ENCODE measurements around the gene ITPRIPL1.

The ITPRIPL1 gene

GRCh38 chr2:96323849-96324248 lies 1.3 kb upstream of the ITPRIPL1 start:
- DNase-seq (ENCODE audit: low spot score) = no peak

DNA sequence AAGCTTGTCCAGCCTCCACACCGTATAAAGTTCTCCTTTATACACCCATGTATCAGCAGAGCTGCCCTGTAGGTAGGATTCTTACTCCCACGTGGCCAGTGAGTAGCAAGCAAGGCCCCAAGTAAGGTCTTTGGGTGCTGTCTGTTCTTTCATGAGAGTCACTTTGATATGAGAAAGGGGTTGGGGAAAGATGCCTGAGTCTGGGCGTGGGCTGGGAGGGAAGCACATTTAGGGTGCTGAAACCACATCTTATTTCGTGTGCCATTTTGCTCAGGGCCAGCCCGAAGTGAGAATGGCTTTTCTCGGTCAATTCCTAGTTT lies 436 bp upstream of the ITPRIPL1 start:
- DNase-seq (ENCODE audit: low spot score) = no peak

DNA sequence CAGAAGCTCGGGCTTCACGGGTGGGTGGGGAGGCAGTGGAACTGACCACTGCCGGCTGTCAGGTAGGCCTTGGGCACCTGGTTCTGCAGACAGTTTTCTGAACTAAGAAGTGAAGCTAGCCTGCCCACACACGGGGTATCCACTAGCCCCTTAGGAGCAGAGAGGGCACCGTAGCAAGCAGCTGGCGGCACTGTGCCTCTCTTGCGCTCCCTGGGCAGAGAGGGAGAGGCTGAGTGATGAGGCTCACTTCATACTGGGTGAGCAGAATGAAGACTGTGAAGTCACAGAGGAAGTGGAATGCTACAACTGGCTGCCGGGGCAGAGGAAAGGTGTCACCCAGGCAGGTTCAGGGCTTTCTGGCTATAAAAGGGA lies 753 bp downstream of the ITPRIPL1 start:
- no peak for DNase-seq (ENCODE audit: low spot score)

GRCh38 chr2:96326564-96326963 lies 1.4 kb downstream of the ITPRIPL1 start:
- no peak for DNase-seq (ENCODE audit: low spot score)

GRCh38 chr2:96326990-96327820 lies 2.1 kb downstream of the ITPRIPL1 start:
- DNase-seq (ENCODE audit: low spot score) = no peak

DNA sequence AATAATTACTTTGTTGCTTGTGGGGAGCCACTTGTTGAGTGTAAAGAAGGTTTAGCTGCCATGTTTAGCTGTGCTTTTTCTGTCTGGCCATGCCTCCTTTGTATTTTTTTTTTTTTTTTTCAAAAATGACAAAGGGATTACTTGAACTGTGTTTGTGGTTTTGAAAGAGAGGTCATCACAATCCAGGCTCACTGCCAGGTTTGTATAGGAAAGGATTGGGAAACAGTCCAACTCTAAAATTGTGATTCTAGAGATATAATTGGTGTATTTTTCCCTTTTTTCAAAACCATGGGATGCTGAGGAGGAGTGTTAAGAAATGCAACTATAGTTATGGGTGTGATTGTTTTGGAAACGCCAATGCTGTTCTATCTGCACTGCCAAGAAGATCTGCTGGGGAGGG lies 4.3 kb downstream of the ITPRIPL1 start:
- no peak for DNase-seq (ENCODE audit: low spot score)

GRCh38 chr2:96329874-96330273 lies 4.8 kb downstream of the ITPRIPL1 start:
- no peak for DNase-seq (ENCODE audit: low spot score)

DNA sequence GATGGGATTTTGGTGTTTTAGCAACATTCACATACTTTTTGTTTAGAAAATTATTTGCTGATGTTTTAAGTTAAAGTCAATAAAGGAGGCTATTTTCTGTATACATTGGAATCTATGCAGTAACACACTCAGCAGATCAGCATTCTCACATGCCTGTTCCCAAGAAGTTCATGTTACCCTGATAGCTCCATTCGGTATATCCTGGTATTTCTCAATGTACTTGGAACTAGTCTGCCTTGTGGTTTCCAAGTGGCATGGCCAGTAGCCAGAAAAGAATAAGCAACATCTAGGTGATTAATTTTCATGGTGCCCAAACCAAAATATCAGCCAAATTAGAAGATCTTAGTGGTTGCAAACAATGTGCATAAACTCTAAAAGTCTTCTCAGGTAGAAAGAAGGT lies 5.3 kb downstream of the ITPRIPL1 start:
- DNase-seq (ENCODE audit: low spot score) = no peak

DNA sequence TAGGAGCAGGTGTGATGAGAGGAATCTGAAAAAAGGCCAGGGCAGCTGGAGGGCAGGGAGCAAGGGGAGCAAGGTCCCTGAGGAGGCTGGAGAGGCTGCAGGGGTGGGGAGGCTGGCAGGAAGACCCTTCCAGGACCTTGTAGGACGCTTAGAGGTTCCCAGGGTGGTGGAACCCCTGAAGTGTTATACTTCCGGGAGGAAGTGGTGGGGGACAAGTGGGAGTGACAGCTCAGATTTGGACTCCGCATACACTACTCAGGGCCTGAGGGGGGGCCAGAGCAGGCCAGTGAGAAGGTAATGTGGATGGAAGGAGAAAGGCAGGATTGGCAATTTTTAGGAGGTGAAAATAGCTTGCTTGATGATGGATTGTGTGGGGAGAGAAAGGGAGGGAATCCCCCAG lies 8.6 kb downstream of the ITPRIPL1 start:
- DNase-seq (ENCODE audit: low spot score) = no peak

DNA sequence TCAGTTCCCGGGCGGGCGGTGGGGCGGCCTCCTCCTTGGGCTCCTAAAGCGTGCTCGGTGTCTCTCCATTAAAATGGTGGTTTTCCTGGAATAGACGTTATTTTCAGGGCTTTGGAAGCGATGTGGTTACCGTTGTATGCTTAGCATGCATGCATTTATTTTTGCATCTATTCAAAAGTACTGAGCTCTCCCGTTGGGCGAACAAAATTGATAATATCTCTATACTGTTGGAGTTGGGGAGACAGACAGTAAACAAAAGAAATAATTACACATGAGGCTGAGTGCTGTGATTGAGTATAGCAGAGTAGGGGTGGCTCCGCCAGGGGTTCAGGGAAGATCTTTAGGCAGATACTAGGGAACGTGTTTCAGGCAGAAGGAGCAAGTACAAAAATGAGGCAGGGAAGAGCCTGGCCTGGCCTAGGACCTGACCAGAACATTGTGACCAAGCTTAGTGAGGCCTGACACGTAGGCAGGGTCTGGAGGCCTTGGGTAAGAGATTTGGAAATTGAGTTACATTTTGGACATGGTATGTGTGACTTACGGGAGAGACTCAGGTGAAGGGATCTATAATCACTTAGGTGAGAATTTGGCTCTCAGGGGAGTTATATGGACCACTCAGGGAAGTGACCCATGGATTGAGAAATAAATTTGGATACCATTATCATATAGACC lies 11.1 kb downstream of the ITPRIPL1 start:
- no peak for DNase-seq (ENCODE audit: low spot score)

DNA sequence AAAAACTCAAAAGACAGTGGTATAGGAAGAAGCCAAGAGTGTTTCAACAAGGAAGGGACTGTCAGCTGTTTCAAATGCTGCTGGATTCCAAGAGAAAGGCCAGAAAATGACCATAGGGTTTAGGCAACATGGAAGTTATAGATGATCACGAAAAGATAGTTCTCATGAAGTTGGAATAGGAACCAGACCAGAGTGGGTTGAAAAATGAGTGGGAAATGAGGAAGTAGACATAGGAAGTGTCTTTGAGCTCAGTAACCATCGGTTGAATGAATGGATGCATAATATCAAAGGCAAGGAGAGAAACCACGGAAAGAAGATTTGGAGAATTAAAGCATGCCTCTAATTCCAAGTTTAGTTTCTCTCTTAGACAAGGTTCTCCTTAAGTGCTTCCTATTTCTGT lies 11.8 kb downstream of the ITPRIPL1 start:
- DNase-seq (ENCODE audit: low spot score) = no peak

DNA sequence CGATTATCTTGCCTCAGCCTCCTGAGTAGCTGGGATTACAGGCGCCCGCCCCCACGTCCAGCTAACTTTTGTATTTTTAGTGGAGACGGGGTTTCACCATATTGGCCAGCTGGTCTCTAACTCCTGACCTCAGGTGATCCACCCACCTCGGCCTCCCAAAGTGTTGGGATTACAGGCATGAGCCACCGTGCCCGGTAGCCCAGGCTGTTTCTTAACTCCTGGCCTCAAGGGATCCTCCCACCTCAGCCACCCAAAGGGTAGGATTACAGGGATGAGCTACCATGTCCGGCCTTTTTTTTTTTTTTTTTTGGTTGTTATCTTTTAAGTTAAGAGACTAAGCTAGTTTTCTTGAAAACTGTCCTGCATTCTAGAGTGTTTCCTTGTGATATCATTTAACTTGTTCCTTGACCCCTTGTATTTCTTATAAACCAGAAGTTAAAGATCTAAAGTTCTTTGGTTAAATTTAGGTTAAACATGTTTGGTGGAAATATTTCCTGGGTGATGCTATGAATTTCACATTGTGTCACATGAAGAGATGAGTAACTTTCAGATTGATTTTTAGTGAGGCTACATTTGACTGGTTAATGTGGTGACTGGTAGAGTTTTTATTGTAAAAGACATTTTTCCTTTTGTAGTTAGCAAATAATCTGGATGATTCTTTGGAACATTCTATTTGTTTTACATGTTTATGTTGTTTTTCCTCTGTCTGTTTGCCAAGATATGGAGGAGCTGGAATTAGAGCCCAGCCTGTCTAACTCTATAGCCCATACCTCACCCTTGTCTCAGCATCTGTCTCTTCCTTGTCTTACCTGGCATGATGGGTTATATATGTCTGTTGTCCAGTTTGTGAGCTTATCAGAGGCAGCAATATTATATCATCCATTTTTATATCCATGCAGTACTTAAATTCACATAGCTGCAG lies 15.6 kb downstream of the ITPRIPL1 start:
- no peak for DNase-seq (ENCODE audit: low spot score)

- no peak for DNase-seq (ENCODE audit: low spot score)
Measured at GRCh38 chr2:96341641-96342040, 16.5 kb downstream of the ITPRIPL1 start.

GRCh38 chr2:96342085-96342484 lies 17.0 kb downstream of the ITPRIPL1 start:
- no peak for DNase-seq (ENCODE audit: low spot score)

GRCh38 chr2:96344011-96344410 lies 18.9 kb downstream of the ITPRIPL1 start:
- DNase-seq (ENCODE audit: low spot score) = no peak

DNA sequence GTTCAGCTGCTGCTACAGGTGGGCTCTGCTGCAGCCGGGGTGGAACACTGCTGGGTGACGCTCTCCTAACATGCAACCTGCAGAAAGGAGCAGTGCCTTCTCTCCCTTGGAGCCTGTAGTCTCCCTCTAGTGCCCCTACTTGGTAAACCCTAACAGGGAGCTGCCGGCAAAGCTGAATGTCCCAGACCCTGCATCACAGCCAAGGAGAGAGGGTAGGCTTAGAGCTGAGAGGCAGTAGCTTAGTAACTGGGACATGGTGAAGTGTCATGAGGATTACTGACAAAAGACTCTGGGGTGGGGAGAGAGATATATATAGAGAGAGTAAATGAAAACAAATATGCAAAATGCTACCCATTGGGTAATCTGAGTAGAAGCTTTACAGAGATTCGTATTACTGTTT lies 20.3 kb downstream of the ITPRIPL1 start:
- DNase-seq (ENCODE audit: low spot score) = no peak

DNA sequence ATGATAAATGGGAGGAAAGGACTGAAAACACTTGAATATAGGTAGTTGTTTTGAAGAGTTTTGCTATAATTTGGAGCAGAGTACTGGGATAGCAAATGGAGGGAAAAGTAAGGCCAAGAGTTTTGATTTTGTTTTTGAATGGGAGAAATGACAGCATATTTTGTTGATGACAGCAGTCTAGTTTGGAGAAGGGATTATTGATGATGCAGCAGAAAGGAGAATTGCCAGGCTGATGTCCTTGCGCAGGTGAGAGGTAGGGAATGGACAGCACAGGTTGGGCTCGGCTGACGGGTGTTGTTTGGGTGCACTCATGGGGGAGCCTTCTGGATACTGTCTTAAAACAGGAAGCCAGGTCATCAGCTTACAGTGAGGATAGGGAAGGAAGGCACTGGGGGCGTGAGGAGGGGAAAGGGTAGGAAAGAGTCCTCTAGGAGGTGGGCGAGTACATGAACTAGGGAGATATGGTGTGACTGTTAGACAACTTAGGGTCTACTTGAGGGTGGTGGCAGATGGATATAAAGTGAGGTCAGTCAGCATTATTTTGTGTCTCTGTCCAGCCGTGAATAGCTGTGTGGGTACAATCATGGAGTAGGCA lies 20.8 kb downstream of the ITPRIPL1 start:
- no peak for DNase-seq (ENCODE audit: low spot score)

DNA sequence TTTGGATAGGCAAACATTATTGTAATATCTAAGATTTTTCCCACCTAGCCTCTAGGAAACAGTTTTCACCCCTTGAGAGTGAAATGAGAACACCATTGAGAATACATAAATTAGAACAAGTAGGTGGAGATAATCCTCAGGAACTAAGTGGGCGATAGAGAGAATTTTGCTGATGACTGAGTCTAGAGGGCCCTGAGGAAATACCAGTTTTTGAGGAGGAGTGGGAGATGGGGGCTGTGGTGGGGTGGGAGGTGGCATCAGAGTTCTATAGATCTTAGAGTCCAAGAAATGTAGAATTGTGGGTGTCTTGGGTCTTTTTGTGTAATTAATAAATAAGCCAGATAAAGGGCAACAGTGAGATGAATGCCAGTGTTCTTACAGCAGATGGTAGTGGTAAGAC lies 22.3 kb downstream of the ITPRIPL1 start:
- DNase-seq (ENCODE audit: low spot score) = no peak

GRCh38 chr2:96353032-96353561 lies 28.0 kb downstream of the ITPRIPL1 start:
- DNase-seq (ENCODE audit: low spot score) = no peak

- DNase-seq (ENCODE audit: low spot score) = no peak
Measured at GRCh38 chr2:96353606-96354101, 28.5 kb downstream of the ITPRIPL1 start.

- no peak for DNase-seq (ENCODE audit: low spot score)
Measured at GRCh38 chr2:96354492-96354891, 29.4 kb downstream of the ITPRIPL1 start.

DNA sequence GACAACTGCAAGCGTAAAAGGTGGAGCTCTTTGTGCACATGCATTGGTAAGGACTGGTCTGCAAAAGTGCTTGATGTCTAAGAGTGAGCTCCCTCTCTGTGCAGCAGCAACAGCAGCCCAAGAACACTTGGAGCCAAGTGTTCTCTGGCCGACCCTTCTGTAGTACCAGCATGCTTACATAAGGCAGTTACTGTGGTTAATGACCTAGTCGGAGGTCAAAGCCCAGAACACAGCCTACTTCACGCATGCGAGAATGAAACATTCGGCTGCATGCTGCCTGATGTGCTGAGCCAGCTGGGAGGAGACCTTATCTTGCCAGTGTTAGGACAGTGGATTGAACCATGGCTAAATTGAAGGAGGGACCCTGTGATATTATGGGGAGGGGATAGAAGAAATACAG lies 31.8 kb downstream of the ITPRIPL1 start:
- DNase-seq (ENCODE audit: low spot score) = no peak

Data from HuH-7 (cell line).